Right lobe of liver (tissue), 6 donors: ENCODE measurements around the gene SMIM17. TPM values are rescaled to one million over a fixed set of nuclear protein-coding genes. Genes with fewer than 3 reads are reported as not detected.

Experiments
- ATAC-seq, 4 donors: fragments of 200-7000 bp; cut with Tn5 transposase; one replicate each; pipeline ENCODE4 v1.9.1; 2020; ENCODE audit warnings: mild to moderate bottlenecking in 4 of 4, moderate library complexity in 4 of 4
- DNase-seq, 3 donors: peaks; one replicate each; pipeline ENCODE4 v3.0.0-alpha.2; 2020
- H3K27ac ChIP-seq, 3 donors: fragments of 200-600 bp; one replicate each; pipeline ENCODE4 v1.8.0; 2022
- H3K27me3 ChIP-seq, 2 donors: fragments of 200-600 bp; one replicate each; pipeline ENCODE4 v1.8.0; 2022
- H3K36me3 ChIP-seq, 4 donors: fragments of 200-600 bp; sonication (generic) in 1 of 4; one replicate each; pipeline versions ENCODE4 v1.5.1 to v1.8.0; 2017 to 2022; ENCODE audit warnings: control low read depth in 1 of 4
- H3K4me1 ChIP-seq, 4 donors: fragments of 200-600 bp; sonication (generic) in 1 of 4; one replicate each; pipeline versions ENCODE4 v1.5.1 to v1.8.0; 2017 to 2022; ENCODE audit warnings: control low read depth in 1 of 4
- H3K4me3 ChIP-seq, 3 donors: fragments of 200-600 bp; one replicate each; pipeline ENCODE4 v1.8.0; 2022
- H3K9me3 ChIP-seq, 4 donors: fragments of 200-600 bp; sonication (generic) in 1 of 4; one replicate each; pipeline versions ENCODE4 v1.5.1 to v1.8.0; 2017 to 2022; ENCODE audit warnings: control low read depth in 1 of 4
- CTCF ChIP-seq, 4 donors: fragments of 200-600 bp in 3 of 4; fragments of 450-650 bp in 1 of 4; IDR thresholded peaks; one replicate each; pipeline versions ENCODE4 v1.5.1 to v1.8.0; 2016 to 2022; ENCODE audit warnings: antibody characterized with exemption in 4 of 4, mild to moderate bottlenecking in 2 of 4
- POLR2A ChIP-seq: fragments of 450-650 bp; IDR thresholded peaks from one replicate; pipeline ENCODE4 v1.6.1; 2017; ENCODE audit warnings: antibody characterized with exemption, mild to moderate bottlenecking
- WGBS: methylation state at CpG from one replicate; pipeline ENCODE4 v1.1.6; 2018; ENCODE audit warnings: low coverage, low lambda C conversion rate; ENCODE audit not compliant: insufficient coverage; ENCODE audit errors: missing lambda C conversion rate; 5-methylcytosine and 5-hydroxymethylcytosine counted together
- intact Hi-C, 2 donors: fragments of 100-400 bp; cut with DNase I; formaldehyde crosslinking; loops; one replicate each; pipeline versions ENCODE4 v1.11.2 to v1.14.1; 2022
- total RNA-seq, 6 experiments: library from RNA; depleted of rRNA in 2 of 6; stranded (reverse); fragments of >200 nt in 2 of 6; fragmentation: NEBNext Ultra II Directional in 3 of 6; extraction: Animal tissue kit (Norgen Biotek cat#: 25700) in 3 of 6; gene quantifications; one replicate each; pipeline versions ENCODE4 v1.1.0 to v1.2.4, GENCODE V29; 2016 to 2023
- donor health status: DM: no; HTN: yes; CAD: no.
- donor health status: DM: no; HTN: no; CAD: no.
- donor health status: DM: no; HTN: no; CAD: no.
- donor health status: DM: no; HTN: yes; CAD: no.
- donor health status: DM: no; HTN: yes; CAD: no.

SMIM17 gene
- total RNA-seq, 6 experiments from 2014 or later, result not detected

- no peak overlapping the region for H3K27ac ChIP-seq
- no peaks in the 10 kb centered on the region for H3K9me3 ChIP-seq
- H3K36me3 ChIP-seq, result no peaks in the 10 kb centered on the region
- H3K4me1 ChIP-seq, result no peaks in the 10 kb centered on the region
- intact Hi-C loops, result no loop called here
- no peak for ATAC-seq
- no peak for DNase-seq
- no peak overlapping the region for H3K4me3 ChIP-seq
- no peaks in the 10 kb centered on the region for H3K27me3 ChIP-seq
- WGBS, result 88% methylated on average over 1 of the region's 6 CpGs
- TF ChIP-seq CTCF (IDR thresholded peaks at IDR 0.05) (no peak), POLR2A (no peak)
Observed at GRCh38 chr19:56667311-56667870, 24.4 kb downstream of the SMIM17 start.

DNA sequence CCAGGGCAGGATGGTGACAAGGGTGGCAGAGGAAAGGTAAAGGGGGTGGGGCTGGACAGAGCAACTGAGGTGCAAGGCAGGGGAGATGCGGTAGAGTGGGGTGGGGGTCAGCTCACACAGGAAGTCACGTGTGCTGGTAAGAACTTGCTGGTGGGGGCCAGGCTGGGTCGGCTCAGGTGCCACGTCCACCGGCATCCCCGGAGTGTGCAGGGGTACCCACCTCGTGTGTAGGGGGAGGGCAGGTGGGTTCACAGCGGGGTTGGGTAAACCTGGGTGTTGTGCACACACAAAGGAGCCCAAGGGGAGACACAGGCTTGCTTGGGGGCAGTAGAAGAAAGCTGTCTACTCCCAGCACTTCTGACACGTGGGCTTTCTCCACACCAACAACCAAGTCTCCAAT is 25.7 kb downstream of the SMIM17 start:
- Histone ChIP-seq H3K9me3 (no peaks in the 10 kb centered on the region), H3K27ac (no peak overlapping the region), H3K4me1 (no peaks in the 10 kb centered on the region), H3K27me3 (no peaks in the 10 kb centered on the region), H3K36me3 (no peaks in the 10 kb centered on the region), H3K4me3 (no peak overlapping the region)
- ATAC-seq, result no peak
- 50% methylated on average over 2 of the region's 9 CpGs for WGBS
- TF ChIP-seq POLR2A (no peak), CTCF (IDR thresholded peaks at IDR 0.05) (no peak)
- DNase-seq, result no peak
- intact Hi-C loops, result no loop called here

GRCh38 chr19:56670401-56670960 is 27.5 kb downstream of the SMIM17 start:
- ATAC-seq, result no peak
- no peaks in the 10 kb centered on the region for H3K27me3 ChIP-seq
- H3K9me3 ChIP-seq, result no peaks in the 10 kb centered on the region
- H3K27ac ChIP-seq, result no peak overlapping the region
- intact Hi-C loops, result no loop called here
- H3K4me3 ChIP-seq, result peak overlapping the region in 1 of 3 donors; percentile 59
- no peaks in the 10 kb centered on the region for H3K36me3 ChIP-seq
- 100% methylated on average over 1 of the region's 17 CpGs for WGBS
- H3K4me1 ChIP-seq, result no peaks in the 10 kb centered on the region
- TF ChIP-seq POLR2A (no peak), CTCF (IDR thresholded peaks at IDR 0.05) (no peak)
- no peak for DNase-seq

- no peaks in the 10 kb centered on the region for H3K9me3 ChIP-seq
- DNase-seq (no peak), ATAC-seq (peak in 3 of 4 donors; percentile 11 to 16 (median 12))
- no peak overlapping the region for H3K27ac ChIP-seq
- H3K4me3 ChIP-seq, result peak overlapping the region; percentile 34 to 59 (median 41)
- H3K27me3 ChIP-seq, result no peaks in the 10 kb centered on the region
- 29% methylated on average over 18 of the region's 35 CpGs for WGBS
- no peaks in the 10 kb centered on the region for H3K36me3 ChIP-seq
- no peaks in the 10 kb centered on the region for H3K4me1 ChIP-seq
- TF ChIP-seq CTCF (IDR thresholded peaks at IDR 0.05) (no peak), POLR2A (no peak)
- intact Hi-C loops, result no loop called here
Observed at GRCh38 chr19:56670961-56671612, 28.1 kb downstream of the SMIM17 start.
